ENCODE measurements around the gene RAB8A.
"Not testable (repeated sequence)": the region's sequence is repeated elsewhere in the genome, so short reads cannot be mapped to it uniquely, and the experiment has no call there.

RAB8A gene

GRCh38 chr19:16078759-16079707 lies 32.7 kb upstream of the RAB8A start:
- peak; percentile 99 for DNase-seq

- DNase-seq, result no peak
These were observed 27.5 kb upstream of the RAB8A start for GRCh38 chr19:16084067-16084685.

GRCh38 chr19:16085115-16085514 lies 26.6 kb upstream of the RAB8A start:
- no peak for DNase-seq

GRCh38 chr19:16087404-16087803 lies 24.3 kb upstream of the RAB8A start:
- not testable (repeated sequence) for DNase-seq

GRCh38 chr19:16087940-16088339 lies 23.7 kb upstream of the RAB8A start:
- no peak for DNase-seq

- DNase-seq, result no peak
These were observed 23.2 kb upstream of the RAB8A start for GRCh38 chr19:16088351-16089009.

- no peak for DNase-seq
These were observed 22.5 kb upstream of the RAB8A start for GRCh38 chr19:16089010-16089846.

GRCh38 chr19:16091546-16092475 lies 19.9 kb upstream of the RAB8A start:
- no peak for DNase-seq

- DNase-seq, result peak; percentile 79
These were observed 17.2 kb upstream of the RAB8A start for GRCh38 chr19:16094360-16095070.

GRCh38 chr19:16095071-16095571 lies 16.6 kb upstream of the RAB8A start:
- peak; percentile 43 for DNase-seq

- no peak for DNase-seq
These were observed 15.3 kb upstream of the RAB8A start for GRCh38 chr19:16096280-16096855.

GRCh38 chr19:16098416-16098768 lies 13.3 kb upstream of the RAB8A start:
- DNase-seq, result no peak

- no peak for DNase-seq
These were observed 12.9 kb upstream of the RAB8A start for GRCh38 chr19:16098821-16099220.

- DNase-seq, result not testable (repeated sequence)
These were observed 12.2 kb upstream of the RAB8A start for GRCh38 chr19:16099314-16099965.

- DNase-seq, result no peak
These were observed 11.2 kb upstream of the RAB8A start for GRCh38 chr19:16100524-16100923.

- DNase-seq, result no peak
These were observed 7.0 kb upstream of the RAB8A start for GRCh38 chr19:16104722-16105121.

GRCh38 chr19:16106121-16106520 lies 5.6 kb upstream of the RAB8A start:
- peak; percentile 41 for DNase-seq

GRCh38 chr19:16111909-16112752 lies 442 bp downstream of the RAB8A start:
- DNase-seq, result no peak

GRCh38 chr19:16112778-16113177 lies 1.1 kb downstream of the RAB8A start:
- no peak for DNase-seq
